Measurements from ENCODE around the gene AKAP13.

AKAP13 gene

DNA sequence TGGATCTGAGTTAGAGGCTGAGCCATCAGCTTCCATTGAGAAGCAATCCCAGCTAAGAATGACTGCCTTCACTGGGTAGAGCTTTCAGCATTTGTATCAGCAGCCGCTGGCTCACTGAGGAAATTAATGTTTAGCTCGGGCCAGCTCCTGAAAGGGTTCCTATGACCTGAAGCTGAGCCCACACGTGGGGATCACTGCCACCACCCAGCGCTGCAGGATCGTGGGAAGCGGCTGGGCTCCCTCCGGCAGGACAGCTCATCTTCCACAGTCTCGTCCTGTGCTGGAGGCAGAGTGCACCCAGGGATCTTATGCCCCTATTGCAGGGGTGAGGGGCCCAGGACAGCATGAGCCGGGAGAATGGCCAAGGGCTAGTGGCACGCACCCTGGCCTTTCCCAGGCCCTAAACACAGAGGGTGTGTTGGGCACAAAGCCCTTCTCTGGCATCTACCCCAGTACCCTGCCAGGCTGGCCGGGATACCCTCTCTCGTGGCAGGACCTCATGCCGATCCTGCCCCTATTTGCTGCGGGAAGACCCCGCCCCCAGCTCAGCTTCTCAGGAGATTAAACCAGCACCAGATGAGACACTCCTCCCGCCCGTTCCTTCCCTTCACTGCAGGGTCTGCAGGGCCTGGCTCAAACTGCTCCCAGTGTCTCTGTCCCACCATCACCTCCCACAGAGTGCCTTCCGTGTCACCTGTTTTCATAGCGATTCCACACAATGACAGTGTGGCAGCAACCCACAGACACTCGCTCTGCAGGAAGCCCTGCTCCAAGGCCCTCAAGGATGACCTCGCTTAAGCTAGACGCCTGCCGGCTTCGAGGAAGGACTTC, 385.8 kb downstream of the AKAP13 start:
- no peak for DNase-seq (ENCODE audit: low read depth in 2 of 2)

DNA sequence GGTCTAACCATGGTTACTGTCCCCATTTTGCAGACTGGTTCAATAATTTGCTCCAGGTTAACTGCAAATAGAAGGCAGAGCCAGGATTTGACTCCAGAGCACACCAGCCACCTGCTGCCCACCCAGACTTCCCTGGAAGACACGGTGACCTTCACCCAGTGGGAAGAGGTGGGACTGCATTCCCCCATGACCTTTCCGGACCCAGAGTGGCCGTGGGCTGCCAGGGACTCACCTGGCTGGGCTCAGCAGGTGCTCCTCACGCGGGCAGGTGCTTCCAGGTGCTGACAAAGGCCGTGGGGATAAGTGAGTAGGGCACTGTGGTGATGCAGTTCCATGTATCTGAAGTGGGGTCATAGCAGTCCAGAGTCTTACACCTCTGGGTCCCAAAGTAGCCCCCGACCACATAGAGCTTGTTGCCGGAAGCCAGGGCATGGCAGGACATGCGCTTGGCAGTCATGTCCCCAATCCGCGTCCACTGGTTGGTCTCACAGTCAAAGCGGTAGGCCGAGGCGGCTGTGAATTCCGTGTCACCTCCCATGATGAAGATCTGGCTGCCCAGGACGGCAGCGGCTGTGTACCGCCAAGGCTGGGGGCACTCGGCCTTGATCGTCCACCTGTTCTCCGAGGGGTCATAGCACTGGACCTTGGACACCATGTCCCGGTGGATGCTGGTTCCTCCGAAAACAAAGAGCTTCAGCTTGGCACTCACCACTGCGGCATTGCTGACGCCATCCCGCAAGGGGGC, 387.6 kb downstream of the AKAP13 start:
- DNase-seq (ENCODE audit: low read depth in 2 of 2) = no peak

DNA sequence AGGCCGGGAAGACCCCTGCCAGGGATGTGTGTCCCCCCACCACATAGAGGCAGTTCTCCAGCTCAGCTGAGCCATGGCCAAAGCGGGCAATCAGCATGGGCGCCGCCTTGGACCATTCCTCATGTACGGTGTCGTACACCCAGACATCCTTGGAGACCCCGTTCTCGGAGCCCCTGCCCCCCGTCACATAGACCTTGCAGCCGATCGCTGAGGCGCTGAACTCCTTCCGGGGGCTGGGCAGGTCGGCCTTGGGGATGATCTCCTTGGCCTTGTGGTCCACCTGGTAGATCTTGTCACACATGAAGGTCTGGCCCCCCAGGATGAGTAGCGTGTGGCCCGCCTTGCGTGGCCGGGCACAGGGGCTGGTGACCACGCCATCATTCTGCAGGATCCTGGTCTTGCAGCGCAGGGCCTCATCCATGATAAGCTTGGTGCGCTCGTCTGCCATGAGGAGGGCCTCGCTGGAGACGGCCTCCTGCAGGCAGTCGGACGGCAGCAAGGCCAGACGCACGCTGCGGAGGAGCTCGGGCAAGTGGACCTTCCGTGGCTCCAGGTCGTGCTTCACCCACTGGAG, 388.3 kb downstream of the AKAP13 start:
- DNase-seq (ENCODE audit: low read depth in 2 of 2) = no peak

DNA sequence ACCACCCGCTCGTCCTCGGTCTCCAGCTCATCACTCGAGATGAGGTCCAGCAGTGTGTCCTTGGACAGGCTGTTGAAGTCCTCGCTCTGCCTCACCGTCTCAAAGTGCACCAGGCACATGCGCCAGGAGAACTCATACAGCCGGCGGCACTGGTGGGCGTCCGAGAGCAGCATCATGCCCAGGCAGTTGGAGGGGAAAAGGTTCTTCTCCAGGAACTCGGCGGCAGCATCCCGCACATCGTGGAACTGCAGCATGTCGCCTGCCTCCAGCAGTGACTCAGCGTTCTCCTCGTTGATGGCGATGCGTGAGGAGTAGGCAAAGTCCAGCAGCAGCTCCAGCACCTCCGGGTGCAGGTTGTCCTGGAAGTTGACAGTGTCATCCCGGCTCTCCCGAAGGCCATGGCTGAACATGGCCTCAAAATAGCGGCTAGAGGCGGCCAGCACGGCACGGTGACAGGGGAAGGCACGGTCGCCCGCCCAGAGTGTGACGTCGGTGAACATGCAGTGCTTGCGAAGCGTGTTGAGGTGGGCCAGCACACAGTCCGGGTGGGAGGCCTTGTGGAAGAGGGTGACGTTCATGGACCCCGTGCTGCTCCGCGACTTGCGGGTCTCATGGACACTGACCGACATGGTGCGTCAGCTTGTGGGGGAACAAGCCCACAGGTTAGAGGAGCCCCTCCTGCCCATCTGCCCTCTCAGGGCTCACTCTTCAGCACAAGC, 388.9 kb downstream of the AKAP13 start:
- DNase-seq (ENCODE audit: low read depth in 2 of 2) = no peak

DNA sequence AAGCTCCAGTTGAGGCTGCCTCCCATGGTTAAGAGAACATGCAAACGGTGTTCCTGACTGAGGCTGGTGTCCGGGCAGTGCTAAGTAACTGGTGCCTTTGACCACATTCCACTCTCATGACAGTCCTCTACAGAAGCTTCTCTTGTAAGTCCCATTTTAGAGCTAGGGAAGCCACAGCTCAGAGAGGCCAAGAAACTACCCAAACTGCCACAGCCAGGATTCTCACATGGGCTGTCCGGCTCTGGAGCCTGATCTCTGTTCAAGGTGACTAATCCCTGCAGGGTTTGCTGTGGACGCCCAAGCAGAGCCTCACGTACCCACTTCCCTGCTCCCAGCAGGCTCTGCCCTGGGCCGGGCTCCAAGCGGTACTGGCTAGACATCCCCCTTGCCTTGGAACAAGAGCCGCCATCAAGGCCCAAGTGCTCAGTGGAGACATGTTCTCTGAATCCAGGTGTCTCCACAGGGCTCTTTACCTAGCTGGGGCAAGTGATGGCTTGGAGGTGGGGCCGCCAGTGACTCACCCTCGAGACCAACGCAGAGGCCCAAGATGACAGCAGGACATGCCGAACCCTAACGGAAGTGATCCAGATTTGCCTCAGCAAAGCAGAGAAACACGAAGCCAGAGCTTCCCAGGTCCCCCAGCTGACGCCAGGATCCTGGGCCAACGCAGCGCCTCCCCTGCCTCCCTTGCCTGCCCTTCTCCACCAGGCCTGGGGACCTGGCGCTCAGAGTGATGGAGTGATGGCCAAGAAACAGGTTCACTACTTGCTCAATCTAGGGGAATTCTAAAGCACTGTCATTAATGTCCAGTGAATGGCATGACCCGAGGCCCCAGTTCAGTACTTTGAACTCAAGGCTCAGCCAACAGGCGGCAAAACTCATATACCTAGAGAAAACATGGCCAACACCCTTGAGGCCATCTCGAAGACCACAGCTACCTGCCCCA, 390.0 kb downstream of the AKAP13 start:
- no peak for DNase-seq (ENCODE audit: low read depth in 2 of 2)

DNA sequence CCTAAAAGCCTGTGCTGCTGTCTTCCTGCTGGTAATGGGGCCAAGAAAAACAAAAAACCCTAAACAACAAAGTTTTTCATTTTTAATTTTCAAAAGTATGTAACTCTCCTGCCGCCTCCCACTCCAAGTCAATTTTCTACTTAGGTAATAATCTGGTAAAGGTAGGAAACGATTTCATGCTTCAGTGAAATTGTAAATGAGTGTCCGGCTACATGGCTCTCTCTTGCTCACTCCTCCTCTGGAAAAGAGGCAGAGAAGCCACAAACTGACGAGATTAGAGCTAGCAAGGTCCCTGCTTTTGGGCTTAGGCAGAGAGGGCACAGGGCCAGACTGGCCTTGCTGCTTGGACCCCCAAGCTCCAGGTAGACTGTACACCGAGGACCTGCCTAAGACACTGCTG, 390.9 kb downstream of the AKAP13 start:
- no peak for DNase-seq (ENCODE audit: low read depth in 2 of 2)

DNA sequence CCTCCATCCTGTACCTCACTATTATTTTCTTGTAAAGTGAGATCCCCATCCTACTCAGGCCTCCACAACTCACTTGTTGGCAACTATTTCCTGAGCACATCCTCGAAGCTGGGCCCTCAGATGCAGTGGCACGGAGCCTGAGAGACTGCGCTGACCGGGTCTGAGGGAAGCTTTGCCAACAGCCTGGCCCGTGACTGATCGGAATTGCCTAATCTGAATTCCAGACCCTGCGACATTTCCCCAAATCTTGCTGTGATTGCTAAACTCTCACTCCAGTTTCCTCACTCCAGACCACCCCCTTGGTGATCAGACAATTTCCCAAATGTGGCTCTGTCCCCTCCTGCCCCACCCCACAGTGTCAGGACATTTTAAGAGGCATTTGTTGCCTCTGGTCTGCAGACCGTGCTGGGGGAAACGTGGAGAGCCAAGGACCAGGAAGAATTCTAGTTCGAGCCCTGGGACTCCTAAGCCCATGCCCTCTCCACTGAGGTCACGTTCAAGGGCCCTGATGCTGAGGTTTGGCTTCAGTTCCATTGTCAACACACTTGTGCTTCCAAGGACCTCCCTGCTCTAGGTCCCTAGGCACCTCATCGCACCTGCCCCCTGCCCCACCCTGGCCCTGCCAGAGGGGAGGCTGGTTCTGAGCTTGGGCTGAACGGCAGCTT, 391.5 kb downstream of the AKAP13 start:
- no peak for DNase-seq (ENCODE audit: low read depth in 2 of 2)

DNA sequence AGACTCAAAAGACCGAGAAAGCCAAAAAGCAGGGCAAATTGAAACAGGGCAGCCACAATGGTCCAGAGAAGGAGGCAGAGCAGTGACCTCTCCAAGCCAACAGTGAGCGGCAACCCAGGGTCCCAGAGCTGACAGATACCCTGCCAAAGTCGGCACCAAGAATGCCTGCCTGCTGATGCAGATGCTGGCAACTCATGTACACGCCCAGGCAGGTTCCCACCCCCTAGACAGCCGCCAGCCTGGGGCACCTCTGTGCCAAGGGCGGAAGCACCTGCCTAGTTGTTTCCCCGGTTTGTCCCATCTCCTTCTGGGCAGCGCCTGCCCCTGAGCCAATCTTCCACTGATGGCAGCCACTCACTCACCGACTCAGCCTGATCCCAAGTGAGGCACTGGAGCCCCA, 392.3 kb downstream of the AKAP13 start:
- DNase-seq (ENCODE audit: low read depth in 2 of 2) = no peak

DNA sequence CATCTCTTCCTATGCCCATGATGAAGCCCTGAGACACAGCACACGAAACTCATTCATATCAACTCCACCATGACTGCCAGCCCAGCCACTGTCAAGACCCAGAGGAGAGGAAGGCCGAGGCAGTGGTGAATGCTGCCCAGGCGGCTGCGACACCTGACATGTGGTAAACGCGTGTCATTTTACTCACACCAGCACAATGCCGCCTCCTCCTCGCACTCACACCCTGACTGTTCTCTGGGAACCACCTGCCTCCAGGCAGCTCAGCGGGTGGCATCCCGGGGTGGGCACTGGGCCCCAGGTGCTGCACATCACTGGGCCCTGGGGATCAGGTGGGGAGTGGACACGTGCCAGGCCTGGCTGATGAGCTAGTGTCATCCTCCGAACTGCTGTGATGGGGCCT, 392.8 kb downstream of the AKAP13 start:
- no peak for DNase-seq (ENCODE audit: low read depth in 2 of 2)

DNA sequence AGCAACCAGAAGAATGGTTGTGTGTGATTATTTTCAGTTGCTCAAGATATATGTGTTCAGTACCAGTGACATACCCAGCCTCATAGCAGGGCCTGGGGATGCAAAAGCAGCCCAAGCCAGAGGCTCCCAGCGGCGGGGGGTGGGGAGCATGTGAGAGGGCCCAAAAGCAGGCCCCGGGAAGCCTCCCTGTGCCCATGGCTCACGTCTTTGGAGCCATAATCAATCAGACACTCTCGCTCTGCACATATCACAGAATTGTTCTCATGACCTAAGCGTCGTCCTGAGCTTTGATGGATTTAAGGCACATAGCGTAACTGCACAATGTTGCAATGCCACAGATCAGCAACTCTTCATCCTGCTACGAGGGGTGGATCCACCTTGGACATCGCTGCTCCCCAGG, 393.6 kb downstream of the AKAP13 start:
- DNase-seq (ENCODE audit: low read depth in 2 of 2) = no peak

DNA sequence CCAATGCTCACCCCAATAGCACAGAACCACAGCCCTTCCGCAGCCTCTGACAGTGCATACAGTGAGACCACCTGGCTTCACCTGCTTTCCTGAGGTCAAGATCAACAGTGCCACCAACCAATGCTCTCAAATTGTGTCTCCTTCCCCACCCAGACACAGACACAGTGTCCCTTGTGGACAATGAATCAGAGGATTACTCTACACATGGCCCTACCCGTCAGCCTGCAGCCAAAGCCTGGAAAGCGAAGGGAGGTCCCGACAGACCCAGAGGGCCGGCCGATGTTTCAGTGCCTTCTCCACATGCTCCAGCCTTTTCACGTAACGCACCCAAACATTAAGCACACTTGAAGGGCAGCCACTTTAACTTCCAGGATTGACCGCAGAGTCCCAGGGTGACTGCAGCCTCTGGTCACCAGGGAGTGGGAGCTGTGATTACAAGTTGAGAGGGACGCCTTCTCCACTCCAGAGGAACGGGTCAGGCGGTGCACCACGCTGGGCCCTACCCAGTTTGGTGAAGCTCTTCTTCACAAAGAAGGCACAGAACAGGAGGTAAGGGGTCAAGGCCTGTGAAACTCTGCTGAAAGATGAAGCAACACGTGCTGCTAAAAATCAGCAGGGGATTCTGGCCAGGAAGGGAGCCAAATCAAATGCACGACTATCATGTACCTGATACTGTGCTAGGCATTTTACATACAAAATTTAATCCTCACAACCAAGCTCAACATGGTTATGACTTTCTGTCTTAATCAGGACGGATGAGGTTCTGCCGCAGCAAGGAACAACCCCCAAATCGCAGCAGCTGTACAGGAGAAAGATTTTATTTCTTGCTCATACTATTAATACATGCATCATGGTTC, 397.1 kb downstream of the AKAP13 start:
- no peak for DNase-seq (ENCODE audit: low read depth in 2 of 2)

DNA sequence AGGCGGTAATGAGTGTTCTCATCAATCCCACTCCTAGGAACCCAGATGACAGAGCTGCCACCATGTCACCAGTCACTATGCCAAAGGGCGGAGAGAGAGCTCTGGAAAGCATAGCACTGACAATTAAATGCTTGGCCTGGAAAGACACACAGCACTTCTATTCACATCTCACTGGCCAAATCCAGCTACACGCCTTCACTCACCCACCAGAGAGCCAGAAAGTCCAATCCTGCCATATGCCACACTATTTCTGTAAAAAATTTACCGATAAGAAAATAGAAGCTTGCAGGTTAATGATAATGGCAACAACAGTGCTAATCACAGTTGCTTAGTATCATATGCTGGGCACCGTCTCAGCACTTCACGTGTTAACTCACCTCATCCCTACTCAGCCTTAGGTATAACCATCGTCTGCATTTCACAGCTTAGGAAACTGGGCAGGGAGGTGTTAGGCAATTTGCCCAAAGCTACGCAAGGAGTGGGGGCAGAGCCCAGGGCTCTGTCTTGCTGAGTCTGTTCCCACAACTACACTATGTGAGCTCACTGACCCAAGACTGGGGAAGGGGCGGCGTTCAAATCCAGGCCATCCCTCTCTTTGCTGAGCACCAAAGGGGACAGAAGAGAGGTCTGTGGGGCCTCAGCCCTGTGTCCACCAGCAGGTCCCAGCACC, 397.8 kb downstream of the AKAP13 start:
- DNase-seq (ENCODE audit: low read depth in 2 of 2) = no peak

DNA sequence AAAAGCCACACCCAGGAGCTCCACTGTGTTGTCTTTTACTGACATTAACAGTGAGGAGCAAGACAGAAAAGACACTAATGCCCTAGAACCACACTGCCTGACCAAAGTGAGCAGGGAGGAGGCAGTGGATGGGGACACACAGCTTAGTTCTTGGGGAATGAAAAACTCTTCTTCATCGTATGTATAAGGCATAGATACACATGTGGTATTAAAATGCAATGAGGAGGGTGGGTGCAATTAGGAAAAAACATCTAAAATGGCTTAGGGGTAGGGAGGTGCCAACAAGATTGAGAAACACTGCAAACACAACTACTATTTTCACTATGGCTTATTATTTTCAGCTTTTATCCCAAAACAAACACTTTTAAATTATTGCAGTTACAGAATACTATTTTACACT, 398.8 kb downstream of the AKAP13 start:
- no peak for DNase-seq (ENCODE audit: low read depth in 2 of 2)

DNA sequence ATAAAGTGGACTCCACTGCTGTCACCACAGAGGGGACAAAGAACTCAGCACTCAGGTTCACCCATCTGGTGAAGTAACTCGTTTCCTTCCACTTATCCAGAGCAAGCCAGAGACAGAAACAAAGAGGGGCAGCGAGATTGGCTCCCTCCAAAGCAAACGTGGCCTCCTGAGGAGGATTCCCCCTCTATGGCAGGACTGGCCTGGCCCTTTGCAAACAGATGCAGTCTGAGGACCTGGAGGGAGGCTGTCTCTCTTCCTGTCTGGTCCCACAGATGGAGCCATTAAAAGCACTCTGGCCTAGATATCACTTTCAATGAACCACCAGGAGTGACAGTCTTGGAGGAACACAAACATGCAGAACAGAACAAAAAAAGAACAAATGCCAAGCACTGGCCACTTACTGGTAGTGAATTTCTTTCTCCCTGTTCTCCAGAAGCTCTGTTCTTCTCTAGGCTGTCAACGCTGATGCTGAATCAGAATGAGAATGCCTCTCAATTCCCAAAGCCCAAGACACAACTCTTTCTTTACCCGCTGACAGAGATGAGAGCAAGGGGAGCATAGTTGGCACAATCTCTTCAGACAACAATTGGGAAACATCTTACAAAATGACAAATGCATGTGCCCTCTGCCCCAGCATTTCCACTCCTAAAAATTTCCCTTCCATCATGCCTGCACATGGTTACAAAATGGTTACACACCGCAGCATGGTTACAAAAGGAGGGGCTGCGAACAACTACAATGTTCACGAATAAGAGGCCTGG, 400.0 kb downstream of the AKAP13 start:
- DNase-seq (ENCODE audit: low read depth in 2 of 2) = no peak

DNA sequence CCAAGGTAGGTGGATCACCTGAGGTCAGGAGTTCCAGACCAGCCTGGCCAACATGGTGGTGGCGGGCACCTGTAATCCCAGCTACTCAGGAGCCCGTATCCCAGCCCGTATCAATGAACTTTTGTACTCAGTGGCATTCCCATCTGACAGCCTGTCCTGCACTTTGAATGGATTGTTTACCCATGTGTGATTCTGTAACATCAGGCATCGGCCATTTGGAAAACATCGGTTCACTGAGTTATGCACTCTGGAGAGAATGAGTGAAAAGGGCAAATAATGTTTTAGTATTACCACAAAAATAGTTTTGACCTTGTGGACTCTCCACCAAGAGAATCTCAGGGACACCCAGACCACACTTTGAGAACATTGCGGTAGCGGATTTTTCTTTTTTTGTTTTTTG, 400.7 kb downstream of the AKAP13 start:
- no peak for DNase-seq (ENCODE audit: low read depth in 2 of 2)

DNA sequence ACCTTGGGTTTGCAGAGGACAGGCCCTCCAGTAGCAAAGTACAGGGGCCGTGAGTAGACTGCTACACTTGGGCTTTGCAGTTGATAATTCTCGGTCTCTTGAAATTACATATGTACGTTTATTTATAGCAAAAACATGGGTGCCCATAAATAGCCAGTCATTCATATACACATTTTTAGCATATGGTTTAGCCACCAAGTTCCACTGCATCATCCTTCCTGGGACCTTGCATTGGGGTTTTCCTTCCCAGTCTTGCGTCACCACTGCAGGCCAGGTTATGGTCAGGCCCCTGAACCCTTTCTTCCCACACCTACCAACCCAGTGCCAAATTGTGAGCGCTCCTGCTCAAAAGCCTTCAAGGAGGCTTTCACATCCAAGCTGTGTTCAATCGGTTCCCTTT, 401.7 kb downstream of the AKAP13 start:
- DNase-seq (ENCODE audit: low read depth in 2 of 2) = no peak

DNA sequence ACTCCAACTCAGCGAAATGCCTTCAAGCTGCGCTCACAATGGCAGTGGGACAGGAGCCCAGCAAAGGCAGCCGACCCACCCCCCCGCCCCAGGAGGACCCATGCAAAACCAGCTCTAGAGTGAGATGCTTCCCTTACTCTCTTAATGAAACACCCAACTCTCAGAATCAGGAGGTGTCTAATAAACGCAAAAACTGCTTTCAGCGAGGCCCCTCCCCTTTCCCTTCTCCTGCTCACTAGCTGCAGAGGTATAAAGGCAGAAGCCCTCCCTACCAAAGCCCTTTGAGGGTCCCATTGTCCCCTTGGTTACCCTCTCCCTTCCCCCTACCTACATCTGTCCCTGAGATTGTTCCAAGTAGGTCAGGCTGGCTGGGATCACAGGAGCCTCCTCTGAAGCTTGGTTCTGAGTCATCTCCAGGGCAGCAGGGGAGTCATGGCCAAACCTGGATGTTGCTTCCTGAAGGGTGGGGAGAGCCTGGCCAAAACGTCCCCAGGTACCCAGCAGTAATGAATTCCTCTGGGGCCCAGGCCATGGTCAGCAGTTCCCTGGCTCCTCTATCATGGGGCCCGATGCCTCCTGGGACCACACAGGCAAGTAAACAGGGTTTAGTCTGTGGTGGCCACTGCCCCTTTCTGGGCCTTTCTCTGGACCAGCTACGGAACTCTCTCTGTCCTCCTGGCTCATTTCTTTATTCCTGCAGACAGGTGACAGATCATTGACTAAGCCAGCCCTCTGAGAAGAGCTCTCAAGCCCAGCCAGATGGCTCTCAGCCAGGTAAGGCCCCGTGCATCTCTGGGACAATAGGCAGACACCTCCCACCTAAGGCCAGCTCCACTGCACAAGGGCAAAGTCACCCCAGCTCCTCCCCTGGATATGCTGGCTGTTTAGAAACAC, 405.7 kb downstream of the AKAP13 start:
- DNase-seq (ENCODE audit: low read depth in 2 of 2) = no peak
